ENCODE measurements around the gene TEX35.

DNA sequence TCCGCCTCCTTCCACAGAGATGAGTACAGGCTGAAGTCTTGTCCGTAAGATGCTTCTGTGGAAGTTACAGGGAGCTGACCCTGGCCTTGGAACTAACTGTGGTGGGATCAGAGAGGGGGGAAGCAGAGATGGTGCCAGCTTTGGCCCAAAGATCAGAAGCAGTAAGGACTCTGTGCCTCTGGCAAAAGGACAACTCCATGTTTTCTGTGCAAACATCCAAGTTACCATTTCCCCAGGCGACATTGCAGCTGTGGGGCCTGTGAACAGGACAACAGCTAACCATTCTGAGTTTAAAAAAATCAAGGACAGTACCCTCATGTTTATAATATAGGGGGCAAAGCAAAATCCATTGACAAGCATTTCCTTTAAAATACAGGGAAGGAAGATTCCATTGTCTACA lies 38.4 kb downstream of the TEX35 start:
- TF ChIP-seq POLR2A (IDR thresholded peaks at IDR 0.05) = no peak
- no peak for TF ChIP-seq CTCF (IDR thresholded peaks at IDR 0.05)
- TF ChIP-seq EP300 (IDR thresholded peaks at IDR 0.05; ENCODE audit: low read depth) = no peak
- TF ChIP-seq POLR2AphosphoS5 (IDR thresholded peaks at IDR 0.05) = no peak

All from transverse colon (tissue), 4 donors.